Measurements from ENCODE around the gene TM4SF20. TPM values are rescaled to one million over a fixed set of nuclear protein-coding genes. Genes with fewer than 3 reads are reported as not detected.

The TM4SF20 gene
- polyA plus RNA-seq, 3 donors = not detected

DNA sequence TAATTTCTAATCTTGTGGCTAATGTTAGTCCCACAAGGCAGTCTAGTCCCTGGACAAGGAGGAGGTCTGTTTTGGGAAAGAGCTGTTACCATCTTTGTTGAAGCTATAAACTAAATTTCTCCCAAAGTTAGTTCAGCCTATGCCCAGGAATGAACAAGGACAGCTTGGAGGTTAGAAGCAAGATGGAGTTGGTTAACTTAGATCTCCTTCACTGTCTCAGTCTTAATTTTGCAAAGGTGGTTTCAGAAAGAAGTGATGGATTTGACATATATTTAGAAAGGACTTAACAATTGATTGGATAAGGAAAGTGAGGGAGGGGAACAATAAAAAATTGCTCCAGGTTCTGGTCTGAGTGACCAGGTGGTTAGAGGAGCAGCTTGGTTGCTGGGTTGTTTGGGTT is 23.2 kb upstream of the TM4SF20 start:
- no peak for TF ChIP-seq CTCF (IDR thresholded peaks at IDR 0.05)
- H3K27ac Mint-ChIP-seq = no peak overlapping the region
- peaks cover 49% of the 10 kb centered on the region for H3K4me1 Mint-ChIP-seq
- H3K9ac ChIP-seq (ENCODE audit: insufficient read depth, low read length, poor library complexity, severe bottlenecking) = no peak overlapping the region
- peaks cover 0 to 6% (median 0%) of the 10 kb centered on the region in 3 donors for H3K27me3 Mint-ChIP-seq (ENCODE audit: low read depth in 3 of 3)
- no peak for DNase-seq
- no peaks in the 10 kb centered on the region for H3K9me3 ChIP-seq (replicated peaks in 1 of 2; ENCODE audit: control insufficient read depth in 1 of 2, insufficient read depth in 1 of 2, low read length in 2 of 2)
- H3K4me3 ChIP-seq (replicated peaks in 1 of 3; ENCODE audit: low read depth in 2 of 3, low read length in 3 of 3) = no peak overlapping the region
- no peaks in the 10 kb centered on the region for H3K27me3 ChIP-seq (ENCODE audit: control insufficient read depth in 2 of 2, insufficient read depth in 2 of 2, low read length in 2 of 2)
- no peaks in the 10 kb centered on the region for H4K20me1 ChIP-seq (ENCODE audit: insufficient read depth, low read length)
- no peak overlapping the region for H3K27ac ChIP-seq (ENCODE audit: low read depth in 1 of 2, low read length in 2 of 2)
- H3K4me2 ChIP-seq (replicated peaks; ENCODE audit: extremely low read depth, low read length, poor library complexity, severe bottlenecking) = no peak overlapping the region
- intact Hi-C loops (cut with micrococcal nuclease) = loop anchor here (5.0 to 10.0 kb wide), 2 partner anchors 35 to 62 kb away; no protein-coding TSS in a partner anchor
- no peaks in the 10 kb centered on the region for H3K79me2 ChIP-seq (ENCODE audit: insufficient read depth, low read length)
- H3K4me1 ChIP-seq (ENCODE audit: control insufficient read depth in 1 of 2, insufficient read depth in 2 of 2, low read length in 2 of 2) = peaks cover 37 to 49% of the 10 kb centered on the region in 2 donors
- no peak overlapping the region for H3K4me3 Mint-ChIP-seq
- no peak overlapping the region for H2AFZ ChIP-seq (ENCODE audit: insufficient read depth, low read depth, low read length, poor library complexity, severe bottlenecking)
- H3K36me3 ChIP-seq (replicated peaks in 1 of 2; ENCODE audit: control insufficient read depth in 1 of 2, insufficient read depth in 2 of 2, low read length in 2 of 2) = no peaks in the 10 kb centered on the region
- no peaks in the 10 kb centered on the region for H3K9me3 Mint-ChIP-seq
- no peaks in the 10 kb centered on the region for H3K36me3 Mint-ChIP-seq

GRCh38 chr2:227401550-227401949 is 22.4 kb upstream of the TM4SF20 start:
- H3K9me3 ChIP-seq (replicated peaks in 1 of 2; ENCODE audit: control insufficient read depth in 1 of 2, insufficient read depth in 1 of 2, low read length in 2 of 2) = no peaks in the 10 kb centered on the region
- peaks cover 32 to 45% of the 10 kb centered on the region in 2 donors for H3K4me1 ChIP-seq (ENCODE audit: control insufficient read depth in 1 of 2, insufficient read depth in 2 of 2, low read length in 2 of 2)
- H3K4me3 ChIP-seq (replicated peaks in 1 of 3; ENCODE audit: low read depth in 2 of 3, low read length in 3 of 3) = no peak overlapping the region
- Mint-ChIP-seq H3K4me3 (no peak overlapping the region), H3K9me3 (no peaks in the 10 kb centered on the region), H3K4me1 (peaks cover 46% of the 10 kb centered on the region), H3K27me3 (ENCODE audit: low read depth in 3 of 3) (peaks cover 0 to 6% (median 0%) of the 10 kb centered on the region in 3 donors), H3K36me3 (no peaks in the 10 kb centered on the region), H3K27ac (peak overlapping the region in 1 of 7 donors; percentile 37)
- H2AFZ ChIP-seq (ENCODE audit: insufficient read depth, low read depth, low read length, poor library complexity, severe bottlenecking) = no peak overlapping the region
- intact Hi-C loops (cut with micrococcal nuclease) = loop anchor here (5.0 to 10.0 kb wide), 2 partner anchors 36 to 63 kb away; no protein-coding TSS in a partner anchor
- no peaks in the 10 kb centered on the region for H4K20me1 ChIP-seq (ENCODE audit: insufficient read depth, low read length)
- H3K9ac ChIP-seq (ENCODE audit: insufficient read depth, low read length, poor library complexity, severe bottlenecking) = no peak overlapping the region
- H3K4me2 ChIP-seq (replicated peaks; ENCODE audit: extremely low read depth, low read length, poor library complexity, severe bottlenecking) = no peak overlapping the region
- no peaks in the 10 kb centered on the region for H3K36me3 ChIP-seq (replicated peaks in 1 of 2; ENCODE audit: control insufficient read depth in 1 of 2, insufficient read depth in 2 of 2, low read length in 2 of 2)
- no peak for TF ChIP-seq CTCF (IDR thresholded peaks at IDR 0.05)
- no peak overlapping the region for H3K27ac ChIP-seq (ENCODE audit: low read depth in 1 of 2, low read length in 2 of 2)
- no peaks in the 10 kb centered on the region for H3K79me2 ChIP-seq (ENCODE audit: insufficient read depth, low read length)
- no peaks in the 10 kb centered on the region for H3K27me3 ChIP-seq (ENCODE audit: control insufficient read depth in 2 of 2, insufficient read depth in 2 of 2, low read length in 2 of 2)
- WGBS (ENCODE audit: insufficient coverage) = 100% methylated on average over 2 of the region's 2 CpGs
- peak in 1 of 3 donors; percentile 38 for DNase-seq
